PC-9 (cell line): Measurements from ENCODE around the gene CDC5L.

Experiments used
- CTCF ChIP-seq: fragments of 200-600 bp; sonication (generic); conservative IDR thresholded peaks from 2 replicates; pipeline ENCODE4 v1.6.1; 2017; ENCODE audit warnings: mixed run types, antibody characterized with exemption, mild to moderate bottlenecking, moderate library complexity
- EZH2 ChIP-seq: fragments of 200-600 bp; sonication (generic); IDR thresholded peaks from 2 replicates; pipeline ENCODE4 v1.8.0; 2017; ENCODE audit warnings: antibody characterized with exemption, low read depth

GRCh38 chr6:44400572-44400971 lies 13.1 kb downstream of the CDC5L start:
- no peak for TF ChIP-seq EZH2
- TF ChIP-seq CTCF = no peak
